Transverse colon (tissue), 4 donors: Measurements from ENCODE around the gene TNXB. TPM values are rescaled to one million over a fixed set of nuclear protein-coding genes. Genes with fewer than 3 reads are reported as not detected.
A peak's percentile ranks its signal among the peaks of the same experiment; 100 is the strongest.

Experiments used
- DNase-seq: peaks from one replicate; pipeline ENCODE4 v3.0.0-alpha.2; 2019
- H3K27ac ChIP-seq, 4 donors: fragments of 200-600 bp; sonication (generic); 2 replicates each; pipeline ENCODE4 v1.5.1; 2016 to 2018; ENCODE audit warnings: inconsistent platforms in 4 of 4
- H3K27me3 ChIP-seq: fragments of 200-600 bp; sonication (generic); 2 replicates; pipeline ENCODE4 v1.5.1; 2017; ENCODE audit warnings: inconsistent platforms
- H3K36me3 ChIP-seq, 4 donors: fragments of 200-600 bp; sonication (generic); 2 replicates each; pipeline ENCODE4 v1.5.1; 2017 to 2019; ENCODE audit warnings: inconsistent platforms in 4 of 4
- H3K4me1 ChIP-seq, 4 donors: fragments of 200-600 bp; sonication (generic); 2 replicates each; pipeline ENCODE4 v1.5.1; 2017 to 2020; ENCODE audit warnings: inconsistent platforms in 4 of 4
- H3K4me3 ChIP-seq, 4 donors: fragments of 200-600 bp; sonication (generic); 1 replicate in 1 of 4; 2 replicates in 3 of 4; pipeline versions ENCODE4 v1.5.1 to v1.6.1; 2017 to 2019; ENCODE audit warnings: inconsistent platforms in 4 of 4
- H3K9me3 ChIP-seq, 2 donors: fragments of 200-600 bp; sonication (generic); 2 replicates each; pipeline ENCODE4 v1.5.1; 2017 to 2019; ENCODE audit warnings: inconsistent platforms in 2 of 2
- CTCF ChIP-seq, 5 experiments: fragments of 200-600 bp in 3 of 5; fragments of 450-650 bp in 2 of 5; sonication (generic) in 3 of 5; IDR thresholded peaks; 1 replicate in 2 of 5; 2 replicates in 3 of 5; pipeline ENCODE4 v1.5.1; 2016 to 2017; ENCODE audit warnings: antibody characterized with exemption in 5 of 5, inconsistent platforms in 3 of 5, mild to moderate bottlenecking in 2 of 5, moderate library complexity in 1 of 5
- EP300 ChIP-seq: sonication (generic); formaldehyde crosslinking; IDR thresholded peaks from one replicate; pipeline ENCODE4 v1.6.1; 2017; ENCODE audit warnings: antibody characterized with exemption, low read depth
- POLR2A ChIP-seq: fragments of 450-650 bp; IDR thresholded peaks from one replicate; pipeline ENCODE4 v1.6.1; 2016; ENCODE audit warnings: antibody characterized with exemption, mild to moderate bottlenecking, moderate library complexity
- POLR2AphosphoS5 ChIP-seq, 3 donors: sonication (generic); formaldehyde crosslinking; IDR thresholded peaks; one replicate each; pipeline ENCODE4 v1.6.1; 2016; ENCODE audit warnings: antibody characterized with exemption in 3 of 3
- WGBS, 2 donors: methylation state at CpG; one replicate each; pipeline ENCODE4 v1.1.5; 2018; ENCODE audit warnings: low coverage in 1 of 2; 5-methylcytosine and 5-hydroxymethylcytosine counted together
- in situ Hi-C, 4 donors: fragments of 200-750 bp; cut with MboI; loops; one replicate each; pipeline versions ENCODE4 v1.15.0 to v1.15.1; 2017; ENCODE audit warnings: low sequenced_read_pairs in 3 of 4, low pct_ligation_motif_present in 1 of 4, low pct_unique_long_range_greater_than_20kb in 1 of 4
- intact Hi-C: fragments of 100-400 bp; cut with DNase I; formaldehyde crosslinking; loops from one replicate; pipeline ENCODE4 v1.15.1; 2023; ENCODE audit warnings: low total_unique reads
- total RNA-seq, 4 donors: library from RNA; depleted of rRNA; stranded (reverse); fragments of >200 nt; gene quantifications; one replicate each; pipeline ENCODE4 v1.1.0, GENCODE V29; 2016

Gene TNXB
- total RNA-seq, 4 donors from 2014 or later = 47.7 to 205 (median 66.2) TPM

- Histone ChIP-seq H3K4me3 (no peak overlapping the region), H3K9me3 (no peaks in the 10 kb centered on the region), H3K27ac (no peak overlapping the region), H3K4me1 (no peaks in the 10 kb centered on the region), H3K27me3 (no peaks in the 10 kb centered on the region), H3K36me3 (no peaks in the 10 kb centered on the region)
- TF ChIP-seq POLR2AphosphoS5 (IDR thresholded peaks at IDR 0.05) = no peak
- no peak for TF ChIP-seq EP300
- TF ChIP-seq POLR2A = no peak
- no peak for TF ChIP-seq CTCF (IDR thresholded peaks at IDR 0.05)
- WGBS, 2 donors = 90 to 98% methylated on average over 7 to 8 of the region's 8 CpGs
- DNase-seq = no peak
- intact Hi-C loops (no loop called here), in situ Hi-C loops (loop anchor here in 2 of 4 donors (25.0 kb wide), 1 partner anchor 113 kb away; the partner anchor contains the start of genes DXO (in 2 of the 2), NELFE (in 2 of the 2) and SKIC2 (in 2 of the 2))
These were observed 34.1 kb downstream of the TNXB start for GRCh38 chr6:32074996-32075532.

GRCh38 chr6:32073613-32074012 is 35.5 kb downstream of the TNXB start:
- no peaks in the 10 kb centered on the region for H3K4me1 ChIP-seq
- TF ChIP-seq POLR2A = no peak
- TF ChIP-seq EP300 = no peak
- TF ChIP-seq POLR2AphosphoS5 (IDR thresholded peaks at IDR 0.05) = no peak
- TF ChIP-seq CTCF (IDR thresholded peaks at IDR 0.05) = no peak
- no peak overlapping the region for H3K4me3 ChIP-seq
- DNase-seq = no peak
- WGBS, 2 donors = 88% methylated on average over 10 of the region's 10 CpGs; no CpG with 5 or more reads in 1 of the 2 donors
- in situ Hi-C loops (loop anchor here in 2 of 4 donors (25.0 kb wide), 1 partner anchor 111 kb away; the partner anchor contains the start of genes DXO (in 2 of the 2), NELFE (in 2 of the 2) and SKIC2 (in 2 of the 2)), intact Hi-C loops (no loop called here)
- no peaks in the 10 kb centered on the region for H3K9me3 ChIP-seq
- H3K27me3 ChIP-seq = no peaks in the 10 kb centered on the region
- H3K27ac ChIP-seq = no peak overlapping the region
- no peaks in the 10 kb centered on the region for H3K36me3 ChIP-seq

GRCh38 chr6:32073101-32073500 is 36.0 kb downstream of the TNXB start:
- H3K4me1 ChIP-seq = no peaks in the 10 kb centered on the region
- DNase-seq = no peak
- no peak overlapping the region for H3K27ac ChIP-seq
- no peak for TF ChIP-seq POLR2A
- TF ChIP-seq POLR2AphosphoS5 (IDR thresholded peaks at IDR 0.05) = no peak
- TF ChIP-seq CTCF (IDR thresholded peaks at IDR 0.05) = no peak
- TF ChIP-seq EP300 = no peak
- 65 to 82% methylated on average over 2 to 3 of the region's 3 CpGs for WGBS, 2 donors
- H3K27me3 ChIP-seq = no peaks in the 10 kb centered on the region
- no peaks in the 10 kb centered on the region for H3K9me3 ChIP-seq
- H3K36me3 ChIP-seq = no peaks in the 10 kb centered on the region
- intact Hi-C loops (no loop called here), in situ Hi-C loops (loop anchor here in 2 of 4 donors (25.0 kb wide), 1 partner anchor 111 kb away; the partner anchor contains the start of genes DXO (in 2 of the 2), NELFE (in 2 of the 2) and SKIC2 (in 2 of the 2))
- H3K4me3 ChIP-seq = no peak overlapping the region

- no peak for DNase-seq
- intact Hi-C loops (no loop called here), in situ Hi-C loops (loop anchor here in 2 of 4 donors (25.0 kb wide), 1 partner anchor 109 kb away; the partner anchor contains the start of genes DXO (in 2 of the 2), NELFE (in 2 of the 2) and SKIC2 (in 2 of the 2))
- WGBS, 2 donors = 80 to 91% methylated on average over 1 to 16 of the region's 16 CpGs
- Histone ChIP-seq H3K27ac (peak overlapping the region; percentile 6 to 62 (median 34)), H3K4me1 (no peaks in the 10 kb centered on the region), H3K36me3 (no peaks in the 10 kb centered on the region), H3K4me3 (no peak overlapping the region), H3K27me3 (no peaks in the 10 kb centered on the region), H3K9me3 (no peaks in the 10 kb centered on the region)
- no peak for TF ChIP-seq EP300
- no peak for TF ChIP-seq POLR2A
- no peak for TF ChIP-seq CTCF (IDR thresholded peaks at IDR 0.05)
- TF ChIP-seq POLR2AphosphoS5 (IDR thresholded peaks at IDR 0.05) = no peak
These were observed 38.2 kb downstream of the TNXB start for GRCh38 chr6:32070814-32071543.
